ENCODE measurements around the gene HOXB6. TPM values are rescaled to one million over a fixed set of nuclear protein-coding genes. Genes with fewer than 3 reads are reported as not detected.

Gene HOXB6
- total RNA-seq, 4 donors from 2014 or later, result 0.88 to 18.2 (median 7.3) TPM; not detected in 1

GRCh38 chr17:48561884-48562810 lies 42.6 kb downstream of the HOXB6 start:
- Histone ChIP-seq H3K4me1 (peaks cover 3 to 5% of the 10 kb centered on the region in 2 donors), H3K27me3 (no peaks in the 10 kb centered on the region), H3K9me3 (no peaks in the 10 kb centered on the region), H3K27ac (no peak overlapping the region), H3K4me3 (no peak overlapping the region), H3K36me3 (no peaks in the 10 kb centered on the region)
- DNase-seq, result no peak
- intact Hi-C loops (cut with DNase I; ENCODE audit: low total_unique reads), result no loop called here
- no peak for TF ChIP-seq POLR2A (IDR thresholded peaks at IDR 0.05)
- TF ChIP-seq CTCF (IDR thresholded peaks at IDR 0.05), result no peak

- TF ChIP-seq POLR2A (IDR thresholded peaks at IDR 0.05), result no peak
- no peak for TF ChIP-seq CTCF (IDR thresholded peaks at IDR 0.05)
- Histone ChIP-seq H3K27ac (peak overlapping the region in 1 of 2 donors; percentile 37), H3K4me1 (peaks cover 3 to 10% of the 10 kb centered on the region in 2 donors), H3K36me3 (no peaks in the 10 kb centered on the region), H3K9me3 (no peaks in the 10 kb centered on the region), H3K27me3 (no peaks in the 10 kb centered on the region), H3K4me3 (no peak overlapping the region)
- intact Hi-C loops (cut with DNase I; ENCODE audit: low total_unique reads), result no loop called here
- DNase-seq, result no peak
These were observed 44.7 kb downstream of the HOXB6 start for GRCh38 chr17:48559840-48560817.

- Histone ChIP-seq H3K27me3 (no peaks in the 10 kb centered on the region), H3K4me3 (no peak overlapping the region)
These were observed 45.5 kb downstream of the HOXB6 start for GRCh38 chr17:48559122-48559839.

GRCh38 chr17:48558831-48559121 lies 46.0 kb downstream of the HOXB6 start:
- Histone ChIP-seq H3K4me3 (no peak overlapping the region), H3K36me3 (no peaks in the 10 kb centered on the region), H3K9me3 (no peaks in the 10 kb centered on the region), H3K27ac (peak overlapping the region in 1 of 2 donors; percentile 86), H3K4me1 (peaks cover 3 to 8% of the 10 kb centered on the region in 2 donors), H3K27me3 (no peaks in the 10 kb centered on the region)
- TF ChIP-seq CTCF (IDR thresholded peaks at IDR 0.05) (no peak), POLR2A (IDR thresholded peaks at IDR 0.05) (no peak)
- intact Hi-C loops (cut with DNase I; ENCODE audit: low total_unique reads), result no loop called here
- no peak for DNase-seq

More at GRCh38 chr17:48559122-48559839, 45.5 kb downstream of the HOXB6 start:
- intact Hi-C loops (cut with DNase I; ENCODE audit: low total_unique reads), result no loop called here
- DNase-seq, result no peak
- TF ChIP-seq CTCF (IDR thresholded peaks at IDR 0.05) (no peak), POLR2A (IDR thresholded peaks at IDR 0.05) (no peak)
- peaks cover 3 to 12% of the 10 kb centered on the region in 2 donors for H3K4me1 ChIP-seq
- no peaks in the 10 kb centered on the region for H3K36me3 ChIP-seq
- H3K9me3 ChIP-seq, result no peaks in the 10 kb centered on the region
- peak overlapping the region in 1 of 2 donors; percentile 37 for H3K27ac ChIP-seq

Data from uterus (tissue), 4 donors.